K562 (cell line): ENCODE data around the gene ITGA3. TPM values are rescaled to one million over a fixed set of nuclear protein-coding genes. Genes with fewer than 3 reads are reported as not detected.
A peak's percentile ranks its signal among the peaks of the same experiment; 100 is the strongest.

Experiments used
- ATAC-seq: fragments of 200-7000 bp; cut with Tn5 transposase; 3 replicates; pipeline ENCODE4 v1.9.1; 2020; ENCODE audit warnings: moderate library complexity
- BruUV-seq: library from RNA; stranded (reverse); fragments of 400-500 nt; replicated peaks from 2 replicates; lab custom pipeline; 2021; lab: Mats Ljungman, UMichigan
- CTCF ChIA-PET: fragments of 300-600 bp; formaldehyde crosslinking; extraction: SDS; loops from one replicate; lab custom pipeline; 2021; ENCODE audit warnings: low intra/inter-chr PET ratio; lab: Yijun Ruan, JAX
- POLR2A ChIA-PET: fragments of 300-600, 350-650 bp; sonication (Branson Sonifier 250); formaldehyde crosslinking; extraction: SDS; loops from one replicate; lab custom pipeline; 2021; ENCODE audit warnings: antibody characterized with exemption, inconsistent platforms; lab: Yijun Ruan, JAX
- DNase-seq, 4 experiments: peaks; one replicate each; pipeline versions ENCODE4 v3.0.0 to v3.0.0-alpha.2; 2011 to 2018; ENCODE audit warnings: low spot score in 3 of 4, mixed read lengths in 3 of 4; ENCODE audit errors: extremely low read depth in 1 of 4
- FAIRE-seq: peaks from 2 replicates; lab custom pipeline; 2011; peaks lifted over from hg19 to GRCh38; lab: Jason Lieb, UNC
- H2AFZ ChIP-seq: 2 replicates; pipeline ENCODE4 v1.6.0; 2011; ENCODE audit warnings: low read depth, low read length, control low read depth, inconsistent platforms
- H3K27ac ChIP-seq: fragments of 200-600 bp; 3 replicates; pipeline ENCODE4 v1.8.0; 2011; ENCODE audit warnings: low read depth, mild to moderate bottlenecking, control low read depth, inconsistent platforms, low read length, moderate library complexity, mixed read lengths; ENCODE audit errors: extremely low read depth
- H3K27me3 ChIP-seq, 2 experiments: fragments of 300-600 bp in 1 of 2; 2 replicates in 1 of 2; 3 replicates in 1 of 2; pipeline versions ENCODE4 v1.6.0 to v1.8.0; 2011; ENCODE audit warnings: inconsistent platforms in 2 of 2, low read length in 2 of 2, mild to moderate bottlenecking in 1 of 2, mixed read lengths in 1 of 2, moderate library complexity in 1 of 2; ENCODE audit not compliant: control insufficient read depth in 2 of 2, insufficient read depth in 2 of 2
- H3K36me3 ChIP-seq: fragments of 300-600 bp; 3 replicates; pipeline ENCODE4 v1.8.0; 2011; ENCODE audit warnings: mild to moderate bottlenecking, low read length, inconsistent platforms; ENCODE audit not compliant: control insufficient read depth, insufficient read depth
- H3K4me1 ChIP-seq, 2 experiments: fragments of 200-600 bp in 1 of 2; replicated peaks in 1 of 2; 2 replicates in 1 of 2; 3 replicates in 1 of 2; pipeline versions ENCODE4 v1.5.1 to v1.8.0; 2011; ENCODE audit warnings: inconsistent platforms in 2 of 2, low read length in 2 of 2, mild to moderate bottlenecking in 1 of 2, mixed read lengths in 1 of 2, moderate library complexity in 1 of 2; ENCODE audit not compliant: control insufficient read depth in 2 of 2, insufficient read depth in 2 of 2
- H3K4me2 ChIP-seq: 2 replicates; pipeline ENCODE4 v1.6.1; 2011; ENCODE audit warnings: low read length, control low read depth, inconsistent platforms, mixed read lengths; ENCODE audit not compliant: insufficient read depth
- H3K4me3 ChIP-seq: fragments of 200-600 bp; sonication (generic), shearing (Covaris generic); 2 replicates; pipeline ENCODE4 v1.5.1; 2016; ENCODE audit warnings: control low read depth, inconsistent platforms
- H3K79me2 ChIP-seq: fragments of 200-600 bp; 3 replicates; pipeline ENCODE4 v1.8.0; 2011; ENCODE audit warnings: low read length, inconsistent platforms; ENCODE audit not compliant: control insufficient read depth, insufficient read depth
- H3K9ac ChIP-seq, 2 experiments: 2 replicates each; pipeline versions ENCODE4 v1.6.0 to v1.6.1; 2011; ENCODE audit warnings: low read depth in 2 of 2, low read length in 2 of 2, control low read depth in 1 of 2, inconsistent platforms in 1 of 2, mild to moderate bottlenecking in 1 of 2, mixed read lengths in 1 of 2; ENCODE audit not compliant: insufficient read depth in 1 of 2
- H3K9me1 ChIP-seq: one replicate; pipeline ENCODE4 v1.6.0; 2011; ENCODE audit warnings: inconsistent platforms, mild to moderate bottlenecking, low read length, moderate library complexity; ENCODE audit not compliant: control insufficient read depth, insufficient read depth
- H3K9me3 ChIP-seq: replicated peaks from 2 replicates; pipeline ENCODE4 v1.5.1; 2011; ENCODE audit warnings: low read depth, low read length, inconsistent platforms; ENCODE audit not compliant: control insufficient read depth, insufficient read depth
- H4K20me1 ChIP-seq: replicated peaks from 2 replicates; pipeline ENCODE4 v1.6.1; 2011; ENCODE audit warnings: low read length, inconsistent platforms, mixed read lengths; ENCODE audit not compliant: control insufficient read depth, insufficient read depth
- CTCFL ChIP-seq: IDR thresholded peaks from 2 replicates; pipeline ENCODE4 v1.6.1; 2011; ENCODE audit warnings: borderline replicate concordance, low read depth, mild to moderate bottlenecking, moderate library complexity, low read length; ENCODE audit not compliant: insufficient read depth, poor library complexity, severe bottlenecking
- PHTF2 ChIP-seq: fragments of 250-450 bp; sonication (Bioruptor Pico); IDR thresholded peaks from 2 replicates; pipeline ENCODE4 v1.5.0; 2021; ENCODE audit warnings: mild to moderate bottlenecking
- RBFOX2 ChIP-seq: fragments of 200-400 bp; formaldehyde crosslinking; IDR thresholded peaks from 2 replicates; pipeline ENCODE4 v1.6.1; 2017; ENCODE audit warnings: low read depth, mild to moderate bottlenecking, low read length, moderate library complexity
- ZNF274 ChIP-seq: IDR thresholded peaks from 2 replicates; pipeline ENCODE4 v1.6.1; 2011; ENCODE audit warnings: low read depth, mild to moderate bottlenecking, low read length, moderate library complexity, borderline replicate concordance
- ZNF668 ChIP-seq: fragments of 250-450 bp; sonication (Bioruptor Pico); IDR thresholded peaks from 2 replicates; pipeline ENCODE4 v1.8.0; 2022; ENCODE audit warnings: mild to moderate bottlenecking, inconsistent platforms
- WGBS: fragments of 100-300 bp; shearing (Covaris generic); methylation state at CpG from one replicate; pipeline ENCODE4 v1.1.6; 2016; ENCODE audit warnings: low coverage, mixed read lengths; ENCODE audit not compliant: insufficient coverage; ENCODE audit errors: missing lambda C conversion rate; 5-methylcytosine and 5-hydroxymethylcytosine counted together
- in situ Hi-C: fragments of 300-500 bp; cut with MboI; formaldehyde crosslinking; loops from 4 replicates; pipeline ENCODE4 v1.15.0; 2018; ENCODE audit warnings: inconsistent platforms, mixed read lengths
- intact Hi-C: fragments of 100-400 bp; cut with micrococcal nuclease; formaldehyde crosslinking; loops from 2 replicates; pipeline ENCODE4 v1.14.2; 2022
- polyA plus RNA-seq, 8 experiments: library from polyadenylated mRNA; depleted of rRNA in 4 of 8; stranded (reverse) in 5 of 8; unstranded in 3 of 8; fragments of >200 nt; fragmentation: Nextera tagmentation in 2 of 8; fragmentation: Illumina TruSeq in 1 of 8; extraction: Ambion mirVana in 2 of 8; extraction: Trizol in 1 of 8; gene quantifications; 2 replicates each; pipeline versions ENCODE4 v1.2.1 to v1.2.3, GENCODE V29; 2011 to 2014; ENCODE audit warnings: inconsistent platforms in 1 of 8, missing spikeins in 1 of 8
- total RNA-seq, 7 experiments: library from RNA; depleted of rRNA in 6 of 7; stranded (reverse); fragments of >200 nt in 6 of 7; fragmentation: Illumina TruSeq in 2 of 7; extraction: Trizol in 2 of 7; gene quantifications; 2 replicates each; pipeline versions ENCODE4 v1.2.1 to v1.2.3, GENCODE V29; 2011 to 2021; ENCODE audit warnings: low replicate concordance in 1 of 7
- TF ChIP-seq, protein P1 (sequence below): fragments of 150-350 bp; conservative IDR thresholded peaks from 2 replicates; pipeline ENCODE4 v1.6.1; 2014; ENCODE audit warnings: low read length
- TF ChIP-seq, protein P2 (sequence below): fragments of 250-450 bp; sonication (Bioruptor Pico); IDR thresholded peaks from 2 replicates; pipeline ENCODE4 v1.8.0; 2021; ENCODE audit warnings: borderline replicate concordance, mild to moderate bottlenecking, moderate library complexity; ENCODE audit not compliant: poor library complexity, severe bottlenecking

Gene ITGA3
- total and polyA plus RNA-seq, 9 of the 15 experiments (the other 6 are each of a cell fraction or from before 2014, with no cell fraction given): 0.03 to 0.75 (median 0.14) TPM; not detected in 2

DNA sequence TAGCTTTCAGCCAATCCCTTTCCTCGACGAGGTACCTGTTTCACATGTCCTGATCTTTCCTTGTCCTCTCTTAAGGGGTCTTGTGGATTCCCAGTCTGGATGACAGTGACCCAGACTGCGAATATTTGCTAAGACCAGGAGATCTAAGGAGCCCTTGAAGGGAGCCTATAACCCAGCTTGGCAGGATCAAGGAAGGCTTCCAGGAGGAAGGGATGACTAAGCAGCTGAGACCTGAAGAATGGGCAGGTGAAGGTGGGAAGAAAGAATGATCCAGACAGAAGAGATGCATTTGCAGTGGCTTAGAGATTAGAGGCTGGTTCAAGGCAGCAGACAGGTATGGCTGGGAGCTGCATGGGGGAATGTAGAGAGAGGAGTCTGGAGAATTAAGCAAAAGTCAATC lies 37.3 kb downstream of the ITGA3 start:
- Histone ChIP-seq H3K9ac (no peak overlapping the region), H3K4me2 (no peak overlapping the region), H3K36me3 (no peaks in the 10 kb centered on the region), H3K9me1 (no peaks in the 10 kb centered on the region), H3K4me1 (peaks cover 3 to 16% of the 10 kb centered on the region in 2 experiments; a peak in 3 of 5 replicates), H3K27me3 (peaks cover 7 to 38% of the 10 kb centered on the region in 2 experiments; a peak in 4 of 5 replicates), H3K4me3 (no peak overlapping the region), H3K27ac (no peak overlapping the region)
- WGBS: 2% methylated on average over 3 of the region's 3 CpGs
- intact Hi-C loops: no loop called here
- ChIA-PET POLR2A (interaction anchor here (0.6 kb wide), 1 partner anchor 34 kb away, joined by 3 read pairs; no protein-coding TSS in a partner anchor), CTCF (interaction anchor here (0.6 to 1.6 kb wide), 3 partner anchors 68 to 397 kb away, joined by 3 to 6 read pairs (median 3); no protein-coding TSS in a partner anchor)
- FAIRE-seq (peak; percentile 29), DNase-seq (no peak), ATAC-seq (no peak)
- BruUV-seq: no TSS peak
- TF ChIP-seq RBFOX2 (no peak), CTCFL (no peak), ZNF668 (CRISPR knock-in tag) (no peak), ZNF274 (no peak), PHTF2 (CRISPR knock-in tag) (no peak)
- TF ChIP-seq, protein P1, sequence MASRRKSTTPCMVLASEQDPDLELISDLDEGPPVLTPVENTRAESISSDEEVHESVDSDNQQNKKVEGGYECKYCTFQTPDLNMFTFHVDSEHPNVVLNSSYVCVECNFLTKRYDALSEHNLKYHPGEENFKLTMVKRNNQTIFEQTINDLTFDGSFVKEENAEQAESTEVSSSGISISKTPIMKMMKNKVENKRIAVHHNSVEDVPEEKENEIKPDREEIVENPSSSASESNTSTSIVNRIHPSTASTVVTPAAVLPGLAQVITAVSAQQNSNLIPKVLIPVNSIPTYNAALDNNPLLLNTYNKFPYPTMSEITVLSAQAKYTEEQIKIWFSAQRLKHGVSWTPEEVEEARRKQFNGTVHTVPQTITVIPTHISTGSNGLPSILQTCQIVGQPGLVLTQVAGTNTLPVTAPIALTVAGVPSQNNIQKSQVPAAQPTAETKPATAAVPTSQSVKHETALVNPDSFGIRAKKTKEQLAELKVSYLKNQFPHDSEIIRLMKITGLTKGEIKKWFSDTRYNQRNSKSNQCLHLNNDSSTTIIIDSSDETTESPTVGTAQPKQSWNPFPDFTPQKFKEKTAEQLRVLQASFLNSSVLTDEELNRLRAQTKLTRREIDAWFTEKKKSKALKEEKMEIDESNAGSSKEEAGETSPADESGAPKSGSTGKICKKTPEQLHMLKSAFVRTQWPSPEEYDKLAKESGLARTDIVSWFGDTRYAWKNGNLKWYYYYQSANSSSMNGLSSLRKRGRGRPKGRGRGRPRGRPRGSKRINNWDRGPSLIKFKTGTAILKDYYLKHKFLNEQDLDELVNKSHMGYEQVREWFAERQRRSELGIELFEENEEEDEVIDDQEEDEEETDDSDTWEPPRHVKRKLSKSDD: no peak
- TF ChIP-seq, protein P2, sequence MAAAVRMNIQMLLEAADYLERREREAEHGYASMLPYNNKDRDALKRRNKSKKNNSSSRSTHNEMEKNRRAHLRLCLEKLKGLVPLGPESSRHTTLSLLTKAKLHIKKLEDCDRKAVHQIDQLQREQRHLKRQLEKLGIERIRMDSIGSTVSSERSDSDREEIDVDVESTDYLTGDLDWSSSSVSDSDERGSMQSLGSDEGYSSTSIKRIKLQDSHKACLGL (CRISPR knock-in tag): no peak
- TF ChIP-seq, all 486 proteins: peak for 0
- no peaks in the 10 kb centered on the region for H3K79me2 ChIP-seq
- H2AFZ ChIP-seq: no peak overlapping the region
- H4K20me1 ChIP-seq: peaks cover 13% of the 10 kb centered on the region; the same call in 1 of the 2 replicates
- in situ Hi-C loops: no loop called here
- no peaks in the 10 kb centered on the region for H3K9me3 ChIP-seq
